ENCODE measurements around the gene ABHD18. TPM values are rescaled to one million over a fixed set of nuclear protein-coding genes. Genes with fewer than 3 reads are reported as not detected.
"Not testable (repeated sequence)": the region's sequence is repeated elsewhere in the genome, so short reads cannot be mapped to it uniquely, and the experiment has no call there.

The ABHD18 gene
- total RNA-seq (2014; rRNA removed; shearing (Covaris generic)): 6.7 and 9.3 TPM in 2 replicates

DNA sequence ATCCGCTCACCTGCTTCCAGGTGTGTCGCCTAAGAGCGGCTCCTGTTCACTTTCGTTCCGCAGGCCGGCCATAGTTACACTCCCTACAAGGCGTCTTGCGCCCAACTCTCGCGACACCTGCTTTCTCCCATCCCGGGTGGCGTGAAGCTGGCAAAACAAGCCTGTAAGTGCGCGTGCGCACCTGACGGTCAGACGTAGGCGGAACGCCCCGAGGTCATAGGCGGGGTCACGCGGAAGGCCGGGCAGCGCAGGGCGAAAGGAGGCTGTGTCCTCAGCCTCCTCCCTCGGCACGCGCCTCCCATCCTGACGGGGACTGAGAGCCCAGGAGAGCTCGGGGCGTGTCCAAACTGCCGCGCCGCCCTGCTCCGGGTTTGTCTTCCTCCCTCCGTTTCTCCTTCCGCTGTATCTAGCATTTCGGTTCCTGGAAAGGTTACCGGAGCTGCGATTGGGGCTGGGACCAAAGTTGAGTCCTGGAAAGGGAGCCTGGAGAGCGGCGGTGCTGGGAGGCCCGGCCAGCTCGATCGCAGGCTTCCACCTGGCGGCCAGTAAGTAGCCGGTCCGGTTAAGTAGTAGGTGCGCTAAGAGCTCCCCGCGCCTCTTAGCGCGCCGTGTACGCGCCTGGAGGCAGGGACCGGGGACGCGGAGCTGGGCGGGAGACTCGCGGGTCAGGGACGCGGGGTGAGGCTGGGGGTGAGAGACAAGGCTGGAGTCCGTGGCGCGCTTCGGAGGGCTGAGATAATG, at the start of gene ABHD18, which contains the start of gene MFSD8:
ABHD18 (plus strand) TSS at position 345 of the 741 bp plus-strand sequence. CDS start 17,550 bp downstream, outside the sequence.
MFSD8 (minus strand) TSS at position 112 of the 741 bp plus-strand sequence; CDS start at position 72, 40 bp downstream.
- peak; percentile 95 for DNase-seq (ENCODE audit: low read depth)

DNA sequence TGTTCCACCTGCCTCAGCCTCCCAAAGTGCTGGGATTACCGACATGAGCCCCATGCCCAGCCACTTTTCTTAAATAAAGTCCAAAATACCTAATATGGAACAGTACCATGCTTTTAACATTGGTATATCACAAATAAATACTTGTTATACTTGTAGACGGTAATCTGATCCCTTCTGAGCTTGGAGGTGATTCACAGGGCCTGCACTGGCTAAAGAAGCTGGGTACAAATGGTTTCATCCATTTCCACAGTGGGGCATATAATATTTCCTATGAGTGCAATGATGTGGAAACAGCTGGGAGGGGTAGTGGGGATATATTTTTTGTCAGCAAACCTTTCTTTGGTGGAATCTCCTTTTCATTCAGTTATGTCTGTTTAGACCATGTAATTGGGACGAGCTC, 48.7 kb upstream of the ABHD18 start:
- DNase-seq (ENCODE audit: low read depth): no peak

DNA sequence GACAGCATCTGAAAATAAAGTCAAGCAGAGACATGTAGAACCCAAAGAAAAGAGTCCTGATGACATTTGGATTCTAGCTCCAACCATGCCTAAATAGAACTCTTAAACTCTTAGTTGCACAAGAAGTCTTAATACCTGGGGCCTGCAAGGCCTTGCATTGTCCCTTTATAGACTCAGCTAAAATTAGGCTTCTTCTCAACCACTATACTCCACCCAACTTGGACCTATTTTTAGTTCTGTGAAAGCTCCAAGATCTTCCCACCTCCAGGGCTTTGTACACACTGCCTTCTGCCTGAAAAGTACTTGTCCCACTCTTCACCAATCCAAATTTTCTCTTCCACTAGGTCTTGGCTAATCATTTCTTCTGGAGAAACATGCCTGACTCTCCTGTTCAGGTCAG, 48.1 kb upstream of the ABHD18 start:
- DNase-seq (ENCODE audit: low read depth): no peak

DNA sequence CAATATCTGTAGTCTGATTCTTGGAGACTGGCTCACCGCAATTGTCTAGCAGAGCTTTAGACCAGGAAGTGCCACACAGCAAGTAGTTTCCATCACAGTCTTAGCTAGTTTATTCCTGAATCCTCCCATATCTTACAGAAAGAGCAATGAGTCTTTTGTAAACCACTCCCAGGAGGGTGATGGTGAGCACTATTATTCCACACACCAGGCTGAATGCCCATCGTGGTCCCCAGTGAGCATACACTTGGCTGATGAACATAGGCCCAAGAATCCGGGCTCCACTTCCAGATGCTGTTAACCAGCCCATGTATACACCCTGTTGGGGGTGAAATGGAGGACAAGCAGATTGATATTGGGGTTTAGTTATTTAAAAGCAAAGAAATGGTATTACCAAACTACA, 44.7 kb upstream of the ABHD18 start:
- DNase-seq (ENCODE audit: low read depth): no peak

DNA sequence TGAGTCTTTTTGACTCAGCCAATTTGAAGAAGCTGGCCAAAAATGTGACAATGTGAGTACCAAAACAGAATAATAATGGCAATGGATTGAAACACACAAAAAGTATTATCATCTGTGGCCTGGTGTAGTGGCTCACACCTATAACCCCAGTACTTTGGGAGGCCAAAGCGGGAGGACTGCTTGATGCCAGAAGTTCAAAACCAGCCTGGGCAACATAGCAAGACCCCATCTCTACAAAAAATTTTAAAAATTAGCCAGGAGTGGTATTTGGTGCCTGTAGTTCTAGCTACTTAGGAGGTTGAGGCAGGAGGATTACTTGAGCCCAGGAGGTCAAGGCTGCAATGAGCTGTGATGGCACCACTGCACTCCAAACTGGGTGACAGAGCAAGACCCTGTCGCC, 43.0 kb upstream of the ABHD18 start:
- no peak for DNase-seq (ENCODE audit: low read depth)

DNA sequence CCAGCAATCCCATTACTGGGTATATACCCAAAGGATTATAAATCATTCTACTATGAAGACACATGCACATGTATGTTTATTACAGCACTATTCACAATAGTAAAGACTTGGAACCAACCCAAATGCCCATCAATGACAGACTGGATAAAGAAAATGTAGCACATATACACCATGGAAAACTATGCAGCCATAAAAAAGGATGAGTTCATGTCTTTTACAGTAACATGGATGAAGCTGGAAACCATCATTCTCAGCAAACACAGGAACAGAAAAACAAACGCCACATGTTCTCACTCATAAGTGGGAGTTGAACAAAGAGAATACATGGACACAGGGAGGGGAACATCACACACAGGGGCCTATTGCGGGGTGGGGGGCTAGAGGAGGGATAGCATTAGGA, 39.5 kb upstream of the ABHD18 start:
- not testable (repeated sequence) for DNase-seq (ENCODE audit: low read depth)

DNA sequence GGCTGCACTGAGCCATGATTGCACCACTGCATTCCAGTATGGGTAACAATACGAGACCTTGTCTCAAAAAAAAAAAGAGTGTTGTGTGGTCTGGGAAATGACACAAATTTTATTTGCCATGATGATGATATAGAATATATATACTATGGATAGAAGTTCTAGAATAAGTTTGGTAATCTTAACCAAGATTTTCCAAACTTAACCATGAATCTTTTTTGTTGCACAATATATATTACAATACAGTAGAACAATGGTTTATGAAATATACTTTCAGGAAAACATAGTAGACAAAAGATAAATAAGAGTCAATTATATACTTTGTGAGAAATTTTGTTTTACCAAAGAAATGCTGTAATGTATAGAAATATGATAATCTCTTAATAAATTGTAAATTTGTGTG, 35.0 kb upstream of the ABHD18 start:
- no peak for DNase-seq (ENCODE audit: low read depth)

DNA sequence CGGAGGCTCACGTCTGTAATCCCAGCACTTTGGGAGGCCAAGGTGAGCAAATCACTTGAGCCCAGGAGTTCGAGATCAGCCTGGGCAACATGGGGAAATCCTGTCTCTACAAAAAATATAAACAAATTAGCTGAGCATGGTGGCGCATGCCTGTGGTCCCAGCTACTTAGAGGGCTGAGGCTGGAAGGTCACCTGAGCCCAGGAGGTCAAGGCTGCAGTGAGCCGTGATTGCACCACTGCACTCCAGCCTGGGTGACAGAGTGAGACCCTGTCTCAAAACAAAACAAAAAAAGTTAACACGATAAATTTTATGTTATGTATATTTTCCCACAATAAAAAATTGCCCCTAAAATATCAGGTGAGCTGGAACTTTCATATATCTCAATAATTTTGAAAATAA, 33.4 kb upstream of the ABHD18 start:
- not testable (repeated sequence) for DNase-seq (ENCODE audit: low read depth)

DNA sequence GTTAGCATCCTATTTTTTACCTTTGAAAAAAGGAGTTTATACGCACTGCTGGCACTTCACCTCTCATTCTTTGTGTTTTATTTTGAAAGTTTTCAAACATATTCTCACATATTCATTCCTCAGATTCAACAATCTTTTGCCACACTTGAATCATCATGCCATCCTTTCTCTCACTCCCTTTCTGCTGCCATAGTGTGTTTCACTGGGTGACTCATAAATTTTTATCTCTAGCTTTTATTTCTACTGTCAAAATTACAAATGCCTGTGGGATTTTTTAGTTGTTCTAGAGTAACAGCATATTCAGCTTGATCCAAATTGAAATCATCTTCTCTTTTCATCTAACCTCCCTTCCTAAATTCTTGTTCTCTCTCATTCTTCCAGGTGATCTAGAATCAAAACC, 28.2 kb upstream of the ABHD18 start:
- peak; percentile 1 for DNase-seq (ENCODE audit: low read depth)

DNA sequence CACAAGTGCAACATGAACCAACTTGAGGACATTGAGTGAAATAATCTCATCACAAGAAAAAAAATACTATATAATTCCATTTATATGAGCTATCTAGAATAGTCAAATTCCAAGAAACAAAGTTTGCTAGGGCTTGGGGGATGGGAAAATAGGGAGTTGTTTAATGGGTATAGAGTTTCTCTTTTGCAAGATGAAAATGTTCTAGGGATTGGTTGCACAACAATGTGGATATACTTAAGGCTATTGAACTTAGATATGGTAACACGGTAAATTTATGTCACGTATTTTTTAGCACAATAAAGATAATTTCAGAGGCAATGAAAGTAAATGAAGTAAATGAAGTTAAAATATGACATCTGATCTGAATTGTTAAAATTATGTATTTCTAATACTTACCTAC, 8.1 kb upstream of the ABHD18 start:
- no peak for DNase-seq (ENCODE audit: low read depth)

DNA sequence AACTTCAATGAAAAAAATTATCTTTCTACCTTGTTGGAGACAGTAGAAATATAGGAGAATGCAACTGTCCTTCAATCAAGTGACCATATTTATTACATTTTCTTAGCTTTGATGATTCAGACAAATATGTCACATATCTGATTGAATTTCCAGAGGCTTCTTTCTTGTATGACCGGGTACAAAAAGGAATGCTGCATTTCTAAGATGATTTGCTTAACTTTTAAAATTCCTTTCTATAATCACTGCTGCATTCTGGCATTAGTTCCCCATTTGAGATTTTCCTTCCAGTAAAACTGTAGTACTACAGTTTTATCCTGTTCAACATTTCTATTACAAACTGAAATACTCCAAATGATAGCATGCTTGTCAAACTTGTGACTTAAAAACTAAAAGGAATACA, 5.4 kb upstream of the ABHD18 start:
- no peak for DNase-seq (ENCODE audit: low read depth)

DNA sequence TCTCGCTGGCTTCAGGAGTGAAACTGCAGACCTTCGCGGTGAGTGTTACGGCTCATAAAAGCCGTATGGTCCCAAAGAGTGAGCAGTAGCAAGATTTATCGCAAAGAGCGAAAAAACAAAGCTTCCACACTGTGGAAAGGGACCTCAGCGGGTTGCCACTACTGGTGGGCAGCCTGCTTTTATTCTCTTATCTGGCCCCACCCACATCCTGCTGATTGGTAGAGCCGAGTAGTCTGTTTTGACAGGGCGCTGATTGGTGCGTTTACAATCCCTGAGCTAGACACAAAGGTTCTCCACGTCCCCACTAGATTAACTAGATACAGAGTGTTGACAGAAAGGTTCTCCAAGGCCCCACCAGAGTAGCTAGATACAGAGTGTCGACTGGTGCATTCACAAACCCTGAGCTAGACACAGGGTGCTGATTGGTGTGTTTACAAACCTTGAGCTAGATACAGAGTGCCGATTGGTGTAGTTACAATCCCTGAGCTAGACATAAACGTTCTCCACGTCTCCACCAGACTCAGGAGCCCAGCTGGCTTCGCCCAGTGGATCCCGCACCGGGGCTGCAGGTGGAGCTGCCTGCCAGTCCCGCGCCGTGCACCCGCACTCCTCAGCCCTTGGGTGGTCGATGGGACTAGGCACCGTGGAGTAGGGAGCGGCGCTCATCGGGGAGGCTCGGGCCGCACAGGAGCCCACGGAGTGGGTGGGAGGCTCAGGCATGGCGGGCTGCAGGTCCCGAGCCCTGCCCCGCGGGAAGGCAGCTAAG, 1.4 kb upstream of the ABHD18 start:
- not testable (repeated sequence) for DNase-seq (ENCODE audit: low read depth)

DNA sequence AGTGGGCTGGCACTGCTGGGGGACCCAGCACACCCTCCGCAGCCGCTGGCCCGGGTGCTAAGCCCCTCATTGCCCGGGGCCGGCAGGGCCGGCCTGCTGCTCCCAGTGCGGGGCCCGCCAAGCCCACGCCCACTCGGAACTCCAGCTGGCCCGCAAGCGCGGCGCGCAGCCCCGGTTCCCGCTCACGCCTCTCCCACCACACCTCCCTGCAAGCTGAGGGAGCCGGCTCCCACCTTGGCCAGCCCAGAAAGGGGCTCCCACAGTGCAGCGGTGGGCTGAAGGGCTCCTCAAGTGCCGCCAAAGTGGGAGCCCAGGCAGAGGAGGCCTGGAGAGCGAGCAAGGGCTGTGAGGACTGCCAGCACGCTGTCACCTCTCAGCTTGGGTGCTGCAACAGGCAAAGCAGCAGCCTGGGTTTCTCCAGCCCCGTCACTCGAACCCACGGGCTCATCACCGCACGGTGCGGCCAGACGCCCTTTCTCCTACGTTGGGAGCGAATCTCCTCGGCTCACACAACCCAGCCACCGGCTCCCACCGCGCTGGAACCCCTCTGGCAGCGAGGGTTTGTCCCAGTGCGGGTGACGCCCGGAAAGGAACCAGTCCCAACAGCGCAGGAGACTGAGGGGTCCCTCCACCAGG, 662 bp upstream of the ABHD18 start:
- not testable (repeated sequence) for DNase-seq (ENCODE audit: low read depth)

DNA sequence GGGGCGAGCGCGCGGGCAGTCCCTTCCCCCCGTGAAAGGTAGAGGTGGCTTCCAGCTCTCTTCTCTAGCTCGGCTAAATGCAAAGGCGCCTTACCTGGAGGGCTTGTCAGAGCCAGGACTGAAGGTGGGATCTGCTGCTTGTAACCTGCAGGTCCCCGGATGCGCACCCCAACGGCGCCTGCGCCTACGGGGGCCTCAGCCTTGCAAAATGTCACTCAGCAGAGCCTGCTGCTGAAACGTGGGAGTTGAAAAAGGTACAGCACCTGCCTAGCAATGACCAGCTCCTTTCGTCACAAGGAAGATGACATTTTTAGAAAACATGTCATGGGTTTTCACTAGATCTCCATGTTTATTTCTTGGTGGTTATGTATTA, 583 bp downstream of the ABHD18 start:
- peak; percentile 7 for DNase-seq (ENCODE audit: low read depth)

DNA sequence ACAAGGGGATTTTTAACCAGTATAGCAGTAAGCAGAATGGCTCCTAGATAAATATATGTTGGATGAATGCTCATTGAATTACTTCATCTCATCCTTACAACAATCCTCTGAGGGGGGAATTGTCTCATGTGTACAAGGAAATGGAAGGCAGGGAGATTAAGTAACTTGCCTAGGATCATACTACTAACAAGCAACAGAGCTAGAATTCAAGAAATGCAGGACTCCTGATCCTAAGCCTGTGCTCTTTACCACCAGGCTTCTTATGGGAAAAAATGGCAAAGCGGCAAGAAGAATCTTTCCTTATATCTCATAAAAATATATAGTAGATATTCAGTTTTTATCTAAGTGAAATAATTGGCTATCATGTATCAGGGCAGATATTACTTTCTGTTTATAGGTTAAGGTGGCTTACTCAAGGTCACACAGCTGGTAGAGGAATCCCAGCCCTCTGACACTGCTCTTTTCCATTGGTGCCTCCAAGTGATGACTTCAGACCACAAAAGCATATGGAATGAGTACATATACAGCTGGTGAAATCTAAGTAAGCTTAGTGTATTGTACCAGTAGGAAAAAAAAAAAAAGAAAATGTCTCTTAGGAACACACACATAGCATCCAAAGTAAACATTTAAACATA, 2.1 kb downstream of the ABHD18 start:
- DNase-seq (ENCODE audit: low read depth): no peak

DNA sequence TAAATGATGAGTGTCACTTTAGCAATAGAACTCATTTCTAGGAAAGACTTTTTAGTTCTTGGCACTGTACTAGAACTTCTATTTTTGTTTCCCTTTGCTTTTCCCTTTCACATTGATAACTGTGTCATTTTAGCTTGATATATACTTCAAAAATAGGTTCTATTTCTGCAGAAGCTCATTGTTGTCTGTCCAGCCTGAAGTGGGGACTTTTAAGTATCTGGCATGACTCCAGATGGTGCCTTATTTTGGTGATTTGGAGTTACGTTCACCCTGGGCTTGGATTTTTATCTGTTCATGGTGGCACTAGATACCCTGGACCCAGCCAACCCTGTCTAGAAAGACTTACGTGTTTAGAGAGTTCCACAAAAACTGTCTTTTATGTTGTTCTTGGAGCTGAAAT, 3.4 kb downstream of the ABHD18 start:
- DNase-seq (ENCODE audit: low read depth): no peak

DNA sequence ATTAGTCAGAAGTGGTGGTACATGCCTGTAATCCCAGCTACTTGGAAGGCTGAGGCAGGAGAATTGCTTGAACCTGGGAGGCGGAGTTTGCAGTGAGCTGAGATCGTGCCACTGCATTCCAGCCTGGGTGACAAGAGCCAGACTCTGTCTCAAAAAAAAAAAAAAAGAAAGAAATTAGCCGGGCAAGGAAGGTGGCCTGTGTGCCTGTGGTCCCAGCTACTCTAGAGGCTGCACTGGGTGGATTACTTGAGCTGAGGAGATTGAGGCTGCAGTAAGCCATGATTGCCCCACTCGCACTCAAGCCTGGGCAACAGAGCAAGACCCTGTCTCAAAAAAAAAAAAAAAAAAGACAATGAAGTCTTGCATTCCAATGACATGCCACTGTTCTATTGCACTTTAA, 5.7 kb downstream of the ABHD18 start:
- not testable (repeated sequence) for DNase-seq (ENCODE audit: low read depth)

DNA sequence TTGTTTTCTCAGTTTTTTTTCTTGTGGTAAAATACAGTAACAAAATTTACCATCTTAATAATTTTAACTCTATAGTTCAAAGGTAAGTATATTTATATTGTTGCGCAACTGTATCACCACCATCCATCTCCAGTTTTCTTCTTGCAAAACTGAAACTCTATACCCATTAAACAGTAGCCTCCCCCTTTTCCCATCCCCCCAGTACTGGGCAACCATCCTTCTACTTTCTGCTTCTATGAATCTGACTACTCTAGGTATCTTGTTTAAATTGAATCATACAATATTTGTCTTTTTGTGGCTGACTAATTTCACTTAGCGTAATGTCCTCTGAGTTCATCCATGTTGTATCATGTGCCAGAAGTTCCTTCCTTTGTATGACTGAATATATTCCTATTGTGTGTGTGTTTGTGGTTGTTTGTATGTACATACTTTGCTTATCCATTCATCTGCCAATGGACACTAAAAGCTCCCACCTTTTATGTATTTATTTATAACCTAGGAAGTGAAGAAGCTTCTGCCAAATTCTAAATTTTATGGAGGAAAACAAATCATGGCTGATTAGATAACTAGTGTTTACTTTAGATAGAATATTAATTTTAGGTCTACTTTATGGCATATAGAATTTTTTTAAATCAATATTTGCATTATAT, 10.0 kb downstream of the ABHD18 start:
- no peak for DNase-seq (ENCODE audit: low read depth)

DNA sequence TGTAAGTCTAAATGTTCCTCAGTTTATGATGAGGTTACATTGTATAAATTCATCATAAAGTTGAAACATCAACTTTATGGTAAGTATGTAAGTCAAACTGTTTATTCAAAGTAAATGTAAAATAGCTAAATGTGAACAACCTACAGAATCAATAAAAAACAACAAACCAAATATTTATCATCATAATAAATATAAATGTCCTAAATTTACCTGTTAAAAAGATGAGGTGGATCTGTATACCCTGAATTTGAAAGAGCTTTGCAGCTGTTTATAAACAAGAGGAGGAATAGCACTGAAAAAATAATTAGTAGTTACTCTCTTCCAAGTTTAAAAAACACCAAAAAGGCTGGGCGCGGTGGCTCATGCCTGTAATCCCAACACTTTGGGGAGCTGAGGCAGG, 13.7 kb downstream of the ABHD18 start:
- DNase-seq (ENCODE audit: low read depth): no peak

DNA sequence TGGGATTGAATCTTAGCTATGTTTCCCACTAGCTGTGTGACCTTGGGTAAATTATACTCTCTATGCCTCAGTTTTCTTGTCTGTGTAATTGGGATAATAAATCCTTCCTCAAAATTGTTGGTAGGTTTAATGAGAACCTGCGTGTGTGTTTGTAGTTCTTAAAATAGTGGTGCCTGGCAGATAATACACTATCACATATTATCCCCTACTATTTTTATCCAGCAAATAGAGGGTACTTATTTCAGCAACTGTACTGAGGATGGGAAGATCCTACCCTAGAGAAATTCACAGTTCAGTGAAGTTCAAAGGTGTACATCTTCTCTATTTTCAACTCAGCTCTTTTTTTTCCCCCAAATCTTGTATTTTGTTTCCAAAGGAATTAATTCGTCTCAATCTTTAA, 17.2 kb downstream of the ABHD18 start:
- DNase-seq (ENCODE audit: low read depth): no peak

DNA sequence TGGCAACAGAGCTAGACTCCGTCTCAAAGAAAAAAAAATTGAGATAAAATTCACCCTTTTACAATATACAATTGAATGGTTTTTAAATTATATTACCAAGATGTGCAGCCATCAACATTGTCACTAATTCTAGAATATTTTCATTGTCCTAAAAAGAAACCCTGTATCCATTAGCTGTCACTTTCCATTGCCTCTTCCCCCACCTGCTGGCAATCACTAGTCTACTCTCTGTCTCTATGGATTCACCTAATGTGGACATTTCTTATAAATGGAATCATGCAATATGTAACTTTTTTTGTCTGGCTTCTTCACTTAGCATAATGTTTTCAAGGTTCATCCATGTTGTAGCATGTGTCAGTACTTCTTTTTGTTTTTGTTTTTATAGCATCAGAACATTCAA, 20.8 kb downstream of the ABHD18 start:
- DNase-seq (ENCODE audit: low read depth): no peak

DNA sequence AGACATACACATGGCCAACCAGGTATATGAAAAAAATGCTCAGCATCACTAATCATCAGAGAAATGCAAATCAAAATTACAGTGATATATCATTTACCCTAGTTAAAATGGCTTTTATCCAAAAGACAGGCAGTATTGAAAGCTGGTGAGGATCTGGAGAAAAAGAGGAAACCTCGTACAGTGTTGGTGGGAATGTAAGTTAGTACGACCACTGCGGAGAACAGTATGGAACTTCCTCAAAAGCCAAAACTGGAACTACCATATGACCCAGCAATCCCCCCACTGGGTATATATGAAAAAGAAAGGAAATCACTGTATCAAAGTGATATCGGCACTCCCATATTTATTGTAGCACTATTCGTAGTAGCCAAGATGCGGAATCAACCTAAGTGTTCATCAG, 23.4 kb downstream of the ABHD18 start:
- no peak for DNase-seq (ENCODE audit: low read depth)
